HFF-Myc (cell line): Measurements from ENCODE around the gene SELENOV.

Experiments
- DNase-seq: peaks from one replicate; pipeline ENCODE4 v3.0.0-alpha.2; 2011; ENCODE audit warnings: low read depth; ENCODE audit errors: extremely low read depth
- H3K4me3 ChIP-seq: replicated peaks from 2 replicates; pipeline ENCODE4 v1.5.1; 2011; ENCODE audit warnings: low read depth, mild to moderate bottlenecking, control low read depth, low read length
- TF ChIP-seq, protein P1 (sequence below): IDR thresholded peaks from 2 replicates; pipeline ENCODE4 v1.5.1; 2012; ENCODE audit warnings: mild to moderate bottlenecking, low read depth, low read length, control low read depth; ENCODE audit errors: missing control alignments

The SELENOV gene

GRCh38 chr19:39554701-39555311 is 39.9 kb downstream of the SELENOV start:
- DNase-seq: no peak
- no peak overlapping the region for H3K4me3 ChIP-seq
- TF ChIP-seq, protein P1, sequence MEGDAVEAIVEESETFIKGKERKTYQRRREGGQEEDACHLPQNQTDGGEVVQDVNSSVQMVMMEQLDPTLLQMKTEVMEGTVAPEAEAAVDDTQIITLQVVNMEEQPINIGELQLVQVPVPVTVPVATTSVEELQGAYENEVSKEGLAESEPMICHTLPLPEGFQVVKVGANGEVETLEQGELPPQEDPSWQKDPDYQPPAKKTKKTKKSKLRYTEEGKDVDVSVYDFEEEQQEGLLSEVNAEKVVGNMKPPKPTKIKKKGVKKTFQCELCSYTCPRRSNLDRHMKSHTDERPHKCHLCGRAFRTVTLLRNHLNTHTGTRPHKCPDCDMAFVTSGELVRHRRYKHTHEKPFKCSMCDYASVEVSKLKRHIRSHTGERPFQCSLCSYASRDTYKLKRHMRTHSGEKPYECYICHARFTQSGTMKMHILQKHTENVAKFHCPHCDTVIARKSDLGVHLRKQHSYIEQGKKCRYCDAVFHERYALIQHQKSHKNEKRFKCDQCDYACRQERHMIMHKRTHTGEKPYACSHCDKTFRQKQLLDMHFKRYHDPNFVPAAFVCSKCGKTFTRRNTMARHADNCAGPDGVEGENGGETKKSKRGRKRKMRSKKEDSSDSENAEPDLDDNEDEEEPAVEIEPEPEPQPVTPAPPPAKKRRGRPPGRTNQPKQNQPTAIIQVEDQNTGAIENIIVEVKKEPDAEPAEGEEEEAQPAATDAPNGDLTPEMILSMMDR: no peak

DNA sequence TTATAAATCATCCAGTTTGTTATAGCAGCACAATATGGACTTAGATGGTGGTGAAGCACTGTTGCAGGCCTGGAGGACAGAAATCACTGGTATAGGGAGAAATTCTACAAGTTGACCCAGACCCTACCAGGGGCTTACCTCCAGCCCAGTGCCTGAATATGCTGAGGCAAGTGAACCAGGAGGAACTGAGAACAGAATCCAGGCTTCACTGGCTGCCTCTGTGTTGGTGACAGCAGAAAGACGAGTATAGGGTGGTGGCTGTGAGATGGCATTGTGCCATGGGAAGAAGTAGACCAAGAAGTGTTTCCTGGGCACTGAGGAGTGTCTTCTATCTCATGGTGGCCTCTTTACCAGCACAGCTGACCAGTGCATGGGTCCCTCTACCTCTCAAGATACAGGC is 40.9 kb downstream of the SELENOV start:
- no peak overlapping the region for H3K4me3 ChIP-seq
- TF ChIP-seq, protein P1: no peak
- DNase-seq: no peak

- TF ChIP-seq, protein P1: no peak
- no peak for DNase-seq
- H3K4me3 ChIP-seq: no peak overlapping the region
Observed at GRCh38 chr19:39557811-39558623, 43.1 kb downstream of the SELENOV start.

DNA sequence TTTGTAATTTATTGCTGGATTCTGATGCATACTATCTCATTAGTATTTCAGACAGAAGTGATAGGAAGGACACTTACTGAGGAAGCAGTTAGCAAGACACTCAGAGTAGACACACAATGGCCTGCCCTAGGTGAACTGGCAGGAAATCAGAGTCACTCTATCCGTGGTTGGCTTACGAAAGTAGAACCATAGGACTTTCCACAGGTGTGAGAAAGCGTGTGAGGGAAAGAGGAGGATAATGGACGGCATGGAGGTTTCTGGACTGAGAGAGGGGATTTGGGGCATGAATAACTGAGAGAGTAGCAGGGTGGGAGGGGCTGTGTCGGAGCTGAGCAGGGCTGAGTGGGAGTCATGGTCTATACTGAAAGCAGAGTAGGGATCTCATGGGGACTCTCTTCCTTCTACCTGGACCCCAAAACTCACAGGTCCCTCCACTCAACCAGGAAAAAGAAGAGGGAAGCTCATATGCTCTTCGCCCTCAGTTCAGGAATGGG is 43.7 kb downstream of the SELENOV start:
- TF ChIP-seq, protein P1: no peak
- no peak for DNase-seq
- no peak overlapping the region for H3K4me3 ChIP-seq

DNA sequence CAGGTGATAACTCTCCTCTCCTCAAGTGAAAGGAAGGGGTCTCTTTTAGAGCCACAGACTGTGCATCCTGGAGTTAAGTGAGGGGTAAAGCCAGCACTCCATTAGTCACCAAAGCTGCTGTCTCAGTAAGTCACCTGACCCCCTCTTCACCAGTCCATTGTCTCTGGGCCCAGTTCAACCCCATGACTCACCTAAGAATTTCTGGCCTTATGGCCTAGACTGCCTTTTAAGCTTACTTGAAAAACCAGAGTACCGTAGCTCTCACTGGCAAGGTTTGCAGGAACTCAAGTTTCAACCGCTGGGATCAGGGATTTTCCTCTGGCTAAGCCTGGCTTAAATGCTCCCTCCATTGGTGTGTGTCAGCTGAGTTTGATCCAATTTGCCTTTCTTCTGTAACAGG is 48.5 kb downstream of the SELENOV start:
- H3K4me3 ChIP-seq: no peak overlapping the region
- DNase-seq: no peak
- TF ChIP-seq, protein P1: no peak

- TF ChIP-seq, protein P1: no peak
- no peak for DNase-seq
- no peak overlapping the region for H3K4me3 ChIP-seq
Observed at GRCh38 chr19:39566064-39566463, 51.1 kb downstream of the SELENOV start.
